DND-41 (cell line): ENCODE measurements around the gene GSTP1.

Experiments used
- ATAC-seq: fragments of 200-7000 bp; cut with Tn5 transposase; 3 replicates; pipeline ENCODE4 v1.9.1; 2021; ENCODE audit warnings: low read depth; ENCODE audit not compliant: insufficient read depth
- DNase-seq: peaks from one replicate; pipeline ENCODE4 v3.0.0-alpha.2; 2020
- H2AFZ ChIP-seq: 2 replicates; pipeline ENCODE4 v1.6.0; 2012; ENCODE audit warnings: low read depth, low read length
- H3K27ac ChIP-seq: 2 replicates; pipeline ENCODE4 v1.5.1; 2012; ENCODE audit warnings: low read length, inconsistent platforms
- H3K27me3 ChIP-seq: fragments of 200-600 bp; sonication (generic); 2 replicates; pipeline ENCODE4 v1.6.0; 2012; ENCODE audit warnings: low read length, mild to moderate bottlenecking, inconsistent platforms; ENCODE audit not compliant: insufficient read depth, poor library complexity
- H3K36me3 ChIP-seq: 2 replicates; pipeline ENCODE4 v1.5.1; 2012; ENCODE audit warnings: low read length, inconsistent platforms; ENCODE audit not compliant: insufficient read depth
- H3K4me1 ChIP-seq: 2 replicates; pipeline ENCODE4 v1.5.1; 2012; ENCODE audit warnings: mild to moderate bottlenecking, low read length; ENCODE audit not compliant: insufficient read depth
- H3K4me2 ChIP-seq: 2 replicates; pipeline ENCODE4 v1.6.0; 2012; ENCODE audit warnings: mild to moderate bottlenecking, moderate library complexity, low read length, inconsistent platforms; ENCODE audit not compliant: insufficient read depth
- H3K4me3 ChIP-seq, 2 experiments: fragments of 200-600 bp in 1 of 2; shearing (Covaris generic) in 1 of 2; 2 replicates each; pipeline ENCODE4 v1.5.1; 2012 to 2016; ENCODE audit warnings: inconsistent platforms in 2 of 2, low read length in 2 of 2, mild to moderate bottlenecking in 2 of 2, low read depth in 1 of 2, moderate library complexity in 1 of 2
- H3K79me2 ChIP-seq: 2 replicates; pipeline ENCODE4 v1.6.0; 2012; ENCODE audit warnings: low read length, inconsistent platforms; ENCODE audit not compliant: insufficient read depth
- H3K9ac ChIP-seq: 2 replicates; pipeline ENCODE4 v1.6.0; 2012; ENCODE audit warnings: low read depth, mild to moderate bottlenecking, inconsistent platforms, low read length, moderate library complexity
- H3K9me3 ChIP-seq: 2 replicates; pipeline ENCODE4 v1.5.1; 2012; ENCODE audit warnings: low read length, moderate library complexity, mild to moderate bottlenecking, inconsistent platforms; ENCODE audit not compliant: insufficient read depth, severe bottlenecking
- H4K20me1 ChIP-seq: 2 replicates; pipeline ENCODE4 v1.6.0; 2012; ENCODE audit warnings: low read length; ENCODE audit not compliant: insufficient read depth
- CTCF ChIP-seq: IDR thresholded peaks from 2 replicates; pipeline ENCODE4 v1.5.1; 2012; ENCODE audit warnings: borderline replicate concordance, low read length, moderate library complexity, mild to moderate bottlenecking; ENCODE audit not compliant: poor library complexity, severe bottlenecking; ENCODE audit errors: extremely low read depth
- EZH2 ChIP-seq: IDR thresholded peaks from 3 replicates; pipeline ENCODE4 v1.6.1; 2012; ENCODE audit warnings: borderline replicate concordance, low read depth, mild to moderate bottlenecking, moderate library complexity, low read length, inconsistent platforms; ENCODE audit not compliant: severe bottlenecking

Gene GSTP1

GRCh38 chr11:67627441-67627811 lies 43.8 kb downstream of the GSTP1 start:
- Histone ChIP-seq H4K20me1 (no peaks in the 10 kb centered on the region), H3K27me3 (no peaks in the 10 kb centered on the region), H3K36me3 (peaks cover 25% of the 10 kb centered on the region), H3K4me2 (peak overlapping the region; percentile 88), H3K9me3 (no peaks in the 10 kb centered on the region), H3K9ac (peak overlapping the region; percentile 99), H3K4me1 (peaks cover 73% of the 10 kb centered on the region), H2AFZ (no peak overlapping the region), H3K4me3 (peak overlapping the region in 1 of 2 experiments; percentile 96; a peak in 1 of 4 replicates), H3K27ac (peak overlapping the region; percentile 97), H3K79me2 (peaks cover 25% of the 10 kb centered on the region)
- TF ChIP-seq EZH2 (no peak), CTCF (no peak)
- peak; percentile 27 for DNase-seq
- ATAC-seq = no peak

GRCh38 chr11:67627812-67628624 lies 44.4 kb downstream of the GSTP1 start:
- no peak for ATAC-seq
- no peak for TF ChIP-seq EZH2
- no peak for TF ChIP-seq CTCF
- H3K36me3 ChIP-seq = peaks cover 25% of the 10 kb centered on the region
- H3K4me2 ChIP-seq = peak overlapping the region; percentile 88
- peaks cover 73% of the 10 kb centered on the region for H3K4me1 ChIP-seq
- H3K79me2 ChIP-seq = peaks cover 25% of the 10 kb centered on the region
- peak overlapping the region in 1 of 2 experiments; percentile 96; a peak in 2 of 4 replicates for H3K4me3 ChIP-seq
- H3K9ac ChIP-seq = peak overlapping the region; percentile 99
- H2AFZ ChIP-seq = no peak overlapping the region
- no peaks in the 10 kb centered on the region for H4K20me1 ChIP-seq
- H3K27me3 ChIP-seq = no peaks in the 10 kb centered on the region
- DNase-seq = no peak
- peak overlapping the region; percentile 97 for H3K27ac ChIP-seq
- no peaks in the 10 kb centered on the region for H3K9me3 ChIP-seq

- DNase-seq = no peak
- TF ChIP-seq EZH2 (no peak), CTCF (no peak)
- Histone ChIP-seq H3K27me3 (no peaks in the 10 kb centered on the region), H3K4me1 (peaks cover 72% of the 10 kb centered on the region), H3K4me3 (peak overlapping the region; percentile 28 to 96; a peak in 3 of 4 replicates), H3K9me3 (no peaks in the 10 kb centered on the region), H2AFZ (no peak overlapping the region; the same call in 1 of the 2 replicates), H3K4me2 (peak overlapping the region; percentile 88), H3K27ac (peak overlapping the region; percentile 97), H3K9ac (peak overlapping the region; percentile 99), H3K79me2 (peaks cover 25% of the 10 kb centered on the region), H3K36me3 (peaks cover 25% of the 10 kb centered on the region), H4K20me1 (no peaks in the 10 kb centered on the region)
- no peak for ATAC-seq
Measured at GRCh38 chr11:67628710-67629385, 45.2 kb downstream of the GSTP1 start.
